Renal cortex interstitium (tissue), 11 donors: Measurements from ENCODE around the gene GPS1. TPM values are rescaled to one million over a fixed set of nuclear protein-coding genes. Genes with fewer than 3 reads are reported as not detected.

ENCODE experiments used
- DNase-seq, 11 donors: peaks; one replicate each; pipeline ENCODE4 v3.0.0-alpha.2; 2013; ENCODE audit warnings: low read depth in 9 of 11, low spot score in 4 of 11; ENCODE audit errors: extremely low read depth in 1 of 11
- polyA plus RNA-seq, 3 donors: library from polyadenylated mRNA; unstranded; fragments of 120-200 nt; gene quantifications; one replicate each; pipeline ENCODE4 v1.2.1, GENCODE V29; 2013; ENCODE audit not compliant: insufficient read length in 3 of 3

The GPS1 gene
- polyA plus RNA-seq, 3 donors, result 98.3 to 138 (median 132) TPM

DNA sequence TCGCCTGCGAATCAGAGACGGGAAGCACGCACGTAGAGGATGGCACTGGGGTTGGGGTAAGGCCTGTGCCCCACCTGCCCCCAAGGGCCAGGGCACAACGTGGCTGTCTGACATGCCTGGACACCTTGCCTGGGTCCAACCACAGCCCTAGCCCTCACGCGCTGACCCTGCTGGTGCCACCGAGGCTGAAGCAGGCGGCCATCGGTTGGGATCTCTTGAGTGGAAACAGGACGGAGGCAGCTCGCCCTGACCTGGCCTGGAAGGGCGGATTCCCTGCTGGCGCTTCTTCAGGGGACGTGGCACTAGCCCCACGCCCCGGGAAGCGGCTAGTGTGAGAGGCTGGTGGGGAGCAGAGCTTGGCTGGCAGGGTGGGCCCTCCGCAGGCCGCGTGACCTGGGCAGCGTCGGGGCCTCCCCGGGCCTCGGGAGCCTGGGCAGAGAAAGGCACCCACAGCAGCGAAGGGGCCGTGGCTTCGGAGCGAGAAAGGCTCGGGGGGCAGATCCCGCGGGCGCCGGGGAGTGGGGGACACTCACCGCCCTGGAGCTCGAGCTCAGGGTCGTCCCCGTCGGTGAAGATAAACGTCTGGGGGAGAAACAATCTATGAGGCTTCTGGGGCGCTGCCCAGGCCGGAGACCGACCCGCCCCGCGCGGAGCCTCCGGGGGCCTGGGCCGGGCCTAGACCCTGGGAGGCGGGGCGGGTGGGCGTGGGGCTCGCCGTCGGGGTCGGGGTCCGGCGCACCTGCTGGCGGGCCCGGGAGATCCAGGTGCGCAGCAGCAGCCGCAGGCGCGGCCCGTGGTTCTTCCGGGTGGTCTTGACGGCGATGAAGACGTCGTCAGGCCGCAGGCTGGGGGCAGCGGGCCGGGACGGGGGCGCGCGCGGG is 697 bp upstream of the GPS1 start:
- DNase-seq, result no peak

DNA sequence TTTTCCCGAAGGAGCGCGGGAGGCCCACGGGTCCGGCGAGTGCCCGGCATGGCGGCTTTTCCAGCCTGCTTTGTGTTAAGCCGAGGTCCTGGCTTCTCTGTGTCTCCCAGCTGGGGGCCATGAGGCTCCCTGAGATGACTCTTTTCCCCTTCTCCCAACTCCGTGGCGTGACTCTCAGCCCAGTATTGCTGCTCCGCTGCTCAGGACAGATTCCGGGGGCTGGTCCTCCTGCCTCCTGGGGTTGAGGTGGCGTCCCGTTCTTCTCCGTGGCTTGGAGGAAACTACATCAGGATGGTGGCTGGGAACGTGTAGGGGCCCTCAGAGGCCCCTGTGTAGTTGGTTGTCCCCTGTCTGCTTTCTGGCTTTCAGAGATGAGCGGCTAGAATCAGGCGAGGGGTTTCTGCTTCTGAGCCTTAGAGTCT is 951 bp downstream of the GPS1 start:
- DNase-seq, result no peak

DNA sequence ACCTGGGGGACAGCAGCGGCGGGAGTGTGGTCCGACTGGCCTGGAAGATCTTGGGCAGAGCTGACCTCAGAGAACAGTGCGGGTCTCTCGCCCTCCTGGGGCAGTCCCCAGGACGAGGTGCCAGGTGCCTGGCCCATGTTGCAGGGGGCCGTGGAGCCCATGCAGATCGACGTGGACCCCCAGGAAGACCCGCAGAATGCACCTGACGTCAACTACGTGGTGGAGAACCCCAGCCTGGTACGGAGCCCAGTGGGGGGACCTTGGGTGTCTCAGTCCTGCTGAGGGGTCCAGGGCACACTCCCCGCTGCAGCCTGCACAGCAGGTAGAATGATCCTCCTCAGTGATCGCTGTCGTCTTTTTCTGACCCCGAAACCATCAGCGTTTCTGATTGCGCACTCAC is 1.4 kb downstream of the GPS1 start:
- no peak for DNase-seq

DNA sequence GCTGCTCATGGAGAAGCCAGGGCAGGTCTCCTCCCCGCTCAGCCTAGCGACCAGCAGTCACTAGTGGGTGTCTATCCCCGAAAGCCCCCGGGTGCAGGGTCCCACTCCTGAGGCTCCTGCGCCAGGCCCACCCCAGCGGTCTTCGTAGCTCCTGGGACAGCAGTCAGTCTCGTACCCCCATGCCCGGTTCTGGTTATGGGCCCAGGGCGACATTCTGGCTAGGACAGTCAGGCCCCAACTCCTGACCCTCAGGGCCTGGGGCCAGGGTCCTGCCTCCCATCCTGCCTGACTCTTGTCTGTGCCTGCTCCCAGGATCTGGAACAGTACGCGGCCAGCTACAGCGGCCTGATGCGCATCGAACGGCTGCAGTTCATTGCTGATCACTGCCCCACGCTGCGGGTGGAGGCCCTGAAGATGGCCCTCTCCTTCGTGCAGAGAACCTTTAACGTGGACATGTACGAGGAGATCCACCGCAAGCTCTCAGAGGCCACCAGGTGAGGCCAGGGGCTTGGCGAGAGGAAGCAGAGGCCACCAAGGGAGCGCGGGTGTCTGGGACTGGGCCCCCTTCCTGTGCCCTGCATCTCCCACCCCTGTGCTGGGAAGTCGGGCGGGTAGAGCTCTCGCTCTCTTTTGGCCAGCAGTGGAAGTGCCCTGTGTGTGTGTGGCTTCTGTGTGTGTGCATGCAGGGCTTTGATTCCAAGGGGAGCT is 2.0 kb downstream of the GPS1 start:
- DNase-seq, result no peak

DNA sequence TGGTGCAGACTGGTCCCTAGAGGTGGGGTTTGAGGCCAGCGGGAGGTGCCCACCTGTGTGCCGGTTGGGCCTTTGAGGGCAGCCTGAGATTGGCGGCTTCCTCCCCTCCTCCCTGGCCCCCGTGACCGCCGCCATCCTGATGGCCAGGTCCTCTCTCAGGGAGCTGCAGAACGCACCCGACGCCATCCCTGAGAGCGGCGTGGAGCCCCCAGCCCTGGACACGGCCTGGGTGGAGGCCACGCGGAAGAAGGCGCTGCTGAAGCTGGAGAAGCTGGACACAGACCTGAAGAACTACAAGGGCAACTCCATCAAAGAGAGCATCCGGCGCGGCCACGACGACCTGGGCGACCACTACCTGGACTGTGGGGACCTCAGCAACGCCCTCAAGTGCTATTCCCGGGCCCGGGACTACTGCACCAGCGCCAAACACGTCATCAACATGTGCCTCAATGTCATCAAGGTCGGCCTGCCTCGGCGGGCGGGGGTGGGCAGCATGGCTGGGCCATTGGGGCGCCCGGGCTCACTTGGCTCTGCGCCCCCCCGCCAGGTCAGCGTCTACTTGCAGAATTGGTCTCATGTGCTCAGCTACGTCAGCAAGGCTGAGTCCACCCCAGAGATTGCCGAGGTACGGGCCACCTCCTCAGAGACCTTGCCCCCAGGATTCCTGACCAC is 2.8 kb downstream of the GPS1 start:
- no peak for DNase-seq

DNA sequence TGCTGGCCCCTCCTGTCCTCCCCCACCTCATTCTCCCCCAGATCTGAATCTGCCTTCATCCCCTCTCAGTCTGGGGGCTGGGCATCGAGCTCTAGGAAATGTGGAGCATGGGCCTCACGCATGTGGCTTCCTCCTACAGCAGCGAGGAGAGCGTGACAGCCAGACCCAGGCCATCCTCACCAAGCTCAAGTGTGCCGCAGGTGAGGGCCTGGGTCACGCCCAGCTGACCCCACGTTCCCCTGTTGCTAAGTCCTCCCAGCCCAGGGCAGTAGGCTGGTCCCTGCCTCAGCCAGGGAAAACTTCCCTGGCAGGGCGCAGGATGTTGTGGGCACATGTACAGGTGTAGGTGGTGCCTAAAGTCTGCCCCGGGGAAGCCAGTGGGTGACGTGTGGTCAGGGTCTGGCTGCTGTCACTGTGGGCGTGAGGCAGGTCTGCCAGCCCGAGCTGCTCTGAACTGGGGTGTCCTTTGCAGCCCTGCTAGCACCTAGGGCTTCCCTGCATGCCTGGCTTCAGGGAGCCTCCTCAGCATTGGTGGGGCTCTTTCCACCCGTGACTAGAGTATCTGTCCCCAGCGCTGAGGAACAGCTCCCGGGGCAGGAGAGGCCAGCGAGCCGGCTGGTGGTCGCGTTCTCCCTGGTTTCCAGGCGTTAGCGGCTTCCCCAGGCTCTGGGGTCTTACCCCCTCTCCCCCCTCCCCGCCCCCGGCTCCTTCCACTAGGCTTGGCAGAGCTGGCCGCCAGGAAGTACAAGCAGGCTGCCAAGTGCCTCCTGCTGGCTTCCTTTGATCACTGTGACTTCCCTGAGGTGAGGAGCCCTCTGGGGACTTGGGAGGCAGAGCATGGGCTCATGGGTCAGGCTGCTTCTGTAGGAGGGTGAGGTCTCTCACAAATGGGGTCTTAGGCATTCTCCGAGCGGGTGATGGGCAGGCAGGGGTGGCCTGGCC is 3.6 kb downstream of the GPS1 start:
- no peak for DNase-seq

DNA sequence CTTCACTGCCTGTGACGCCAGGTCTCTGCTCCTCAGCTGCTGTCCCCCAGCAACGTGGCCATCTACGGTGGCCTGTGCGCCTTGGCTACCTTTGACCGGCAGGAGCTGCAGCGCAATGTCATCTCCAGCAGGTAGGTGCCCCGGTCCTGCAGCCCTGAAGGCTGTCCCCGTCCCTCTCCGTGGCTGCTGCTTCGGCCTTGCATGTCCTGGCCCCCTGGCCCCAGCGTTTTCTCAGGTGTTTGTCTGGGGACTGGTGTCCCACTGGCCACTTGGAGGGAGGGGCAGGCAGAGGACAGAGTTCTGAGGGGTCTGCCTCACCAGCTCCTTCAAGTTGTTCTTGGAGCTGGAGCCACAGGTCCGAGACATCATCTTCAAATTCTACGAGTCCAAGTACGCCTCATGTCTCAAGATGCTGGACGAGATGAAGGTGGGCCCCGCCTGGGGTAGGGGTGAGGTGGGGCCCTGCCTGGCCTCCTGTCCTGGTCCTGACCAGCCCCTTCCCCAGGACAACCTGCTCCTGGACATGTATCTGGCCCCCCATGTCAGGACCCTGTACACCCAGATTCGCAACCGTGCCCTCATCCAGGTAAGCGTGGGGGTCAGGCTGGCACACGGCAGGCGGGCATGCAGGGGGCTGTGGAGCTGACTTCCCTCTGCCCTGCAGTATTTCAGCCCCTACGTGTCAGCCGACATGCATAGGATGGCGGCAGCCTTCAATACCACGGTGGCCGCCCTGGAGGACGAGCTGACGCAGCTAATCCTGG is 4.4 kb downstream of the GPS1 start:
- no peak for DNase-seq

DNA sequence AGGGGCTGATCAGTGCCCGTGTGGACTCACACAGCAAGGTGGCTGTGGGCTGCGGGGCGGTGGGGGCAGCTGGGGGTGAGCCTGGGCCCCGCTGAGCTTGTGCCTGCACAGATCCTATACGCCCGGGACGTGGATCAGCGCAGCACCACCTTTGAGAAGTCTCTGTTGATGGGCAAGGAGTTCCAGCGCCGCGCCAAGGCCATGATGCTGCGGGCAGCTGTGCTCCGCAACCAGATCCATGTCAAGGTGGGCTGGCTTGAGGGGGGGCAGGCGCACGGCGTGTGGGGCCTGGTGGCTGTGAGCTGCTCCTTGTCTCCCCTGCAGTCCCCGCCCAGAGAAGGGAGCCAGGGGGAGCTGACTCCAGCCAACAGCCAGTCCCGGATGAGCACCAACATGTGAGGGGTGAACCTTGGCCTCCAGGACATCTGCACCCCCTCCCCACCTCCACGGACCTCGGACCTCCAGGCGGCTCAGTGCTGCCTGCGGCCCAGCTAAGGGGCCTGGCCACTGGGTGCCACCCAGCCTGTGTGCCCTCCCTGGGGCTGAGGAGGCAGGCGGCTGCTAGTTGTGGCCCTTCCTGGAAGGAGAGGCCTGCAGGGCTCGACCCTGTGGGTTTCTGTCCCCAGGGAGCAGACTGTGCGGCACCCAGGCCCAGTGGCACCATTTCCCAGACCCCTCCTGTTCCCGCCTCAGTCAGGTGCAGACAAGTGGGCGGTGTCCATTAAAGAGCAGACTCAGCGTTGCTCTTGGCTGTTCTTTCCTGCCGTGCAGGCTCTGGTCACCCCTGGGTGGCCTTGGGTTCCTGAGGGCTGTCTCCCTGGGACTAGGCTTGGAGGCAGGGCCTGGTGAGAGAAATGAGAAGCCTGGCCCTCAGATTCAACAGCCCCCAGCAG is 5.3 kb downstream of the GPS1 start:
- DNase-seq, result no peak

DNA sequence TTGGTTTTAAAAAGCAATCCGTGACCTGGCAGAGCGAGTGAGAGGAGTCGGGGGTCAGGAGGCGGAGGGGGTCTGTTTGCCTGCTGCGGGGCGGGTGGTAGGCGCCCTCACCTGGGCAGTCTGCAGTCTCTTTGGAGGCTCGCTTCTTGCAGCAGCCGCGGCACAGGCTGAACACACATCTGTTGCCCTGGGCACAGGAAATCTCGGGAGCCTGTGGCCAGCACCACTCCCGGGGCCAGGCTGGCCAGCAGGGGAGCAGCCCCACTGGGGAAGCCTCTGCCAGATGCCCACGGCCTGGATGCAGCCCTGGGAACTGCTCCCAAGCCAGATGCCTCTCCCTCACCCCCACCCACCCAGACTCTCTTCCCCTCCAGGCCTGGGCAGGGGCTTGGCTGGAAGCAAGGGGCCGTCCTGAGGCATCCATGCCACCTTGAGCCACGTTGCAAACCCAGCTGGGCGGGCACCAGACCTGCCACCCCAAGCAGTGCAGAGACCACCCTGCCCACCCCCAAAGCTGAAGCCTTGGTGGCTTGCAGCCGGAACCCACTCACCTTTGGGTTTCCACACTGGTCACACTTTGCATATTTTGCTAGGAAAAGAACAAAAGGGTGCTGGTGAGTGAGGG is 6.6 kb downstream of the GPS1 start:
- no peak for DNase-seq

DNA sequence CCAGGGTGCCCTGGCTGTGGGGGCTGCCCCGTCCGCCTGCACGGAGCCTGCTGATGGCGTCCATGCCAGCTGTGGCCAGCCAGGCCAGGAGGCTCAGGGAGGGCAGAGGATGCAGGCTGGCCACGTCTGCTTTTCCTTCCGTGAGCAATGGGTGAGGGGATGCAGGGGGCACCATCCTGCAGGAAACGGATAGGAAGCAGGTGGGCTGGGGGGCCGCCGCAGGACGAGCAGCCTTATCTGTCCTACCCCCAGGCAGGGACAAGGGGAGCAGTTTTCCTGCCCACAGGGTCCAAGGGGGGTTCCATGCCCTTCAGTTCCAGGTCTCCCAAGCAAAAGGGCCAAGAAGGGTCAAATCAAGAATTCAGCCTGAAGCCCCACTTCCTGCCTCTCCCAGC is 7.2 kb downstream of the GPS1 start:
- DNase-seq, result no peak

DNA sequence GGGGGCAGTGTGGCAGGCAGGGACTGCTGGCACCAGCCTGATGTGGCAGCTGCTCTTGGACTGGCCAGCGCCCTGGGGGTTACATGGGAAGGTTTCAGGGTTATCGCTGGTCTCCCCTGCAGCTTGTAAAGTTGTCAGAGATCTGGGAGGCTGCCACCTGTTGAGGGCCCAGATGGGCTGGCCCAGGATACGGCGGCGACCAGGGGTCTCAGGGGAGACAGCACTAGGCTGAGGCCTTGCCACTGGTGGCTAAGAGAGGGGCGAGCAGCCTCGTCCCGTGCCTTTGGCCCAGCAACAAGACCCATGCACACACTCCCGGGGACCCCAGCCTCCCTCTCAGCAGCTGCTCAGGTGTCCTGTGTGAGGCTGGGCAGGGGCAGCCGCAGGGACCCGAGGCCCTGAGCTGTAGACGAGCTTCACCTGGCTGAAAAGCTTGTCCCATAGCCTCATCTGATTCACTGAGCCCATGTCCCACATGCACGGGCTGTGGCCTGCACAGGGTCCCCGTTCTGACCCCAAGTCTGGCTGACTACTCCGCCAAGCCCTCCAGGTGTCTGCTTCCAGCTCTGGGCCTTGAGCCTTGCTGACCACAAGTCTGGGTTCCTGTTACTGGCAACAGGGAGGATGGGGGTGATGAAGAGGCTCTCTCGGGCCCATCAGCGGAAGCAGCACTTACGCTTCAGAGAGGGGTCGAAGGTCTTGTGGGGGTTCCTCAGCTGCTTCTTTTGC is 7.7 kb downstream of the GPS1 start:
- no peak for DNase-seq

DNA sequence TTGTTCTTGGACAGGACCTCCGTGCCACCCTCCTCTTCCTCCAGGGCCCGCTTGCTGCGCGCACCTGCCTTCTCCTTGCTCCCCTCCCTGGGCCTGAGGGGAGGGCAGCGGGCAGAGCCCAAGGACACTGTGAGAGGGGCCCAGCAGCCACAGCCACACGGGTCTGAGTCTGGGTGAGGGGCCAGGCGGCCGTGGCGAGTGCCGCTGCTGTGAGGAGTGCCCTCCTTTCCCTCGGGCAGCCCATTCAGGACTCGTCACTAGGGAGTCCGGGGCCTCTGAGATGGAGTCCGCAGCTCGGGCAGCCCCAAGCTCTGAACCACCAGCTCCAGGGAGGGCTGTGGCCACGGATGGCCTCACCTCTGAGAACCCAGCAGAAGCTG is 8.3 kb downstream of the GPS1 start:
- DNase-seq, result no peak

DNA sequence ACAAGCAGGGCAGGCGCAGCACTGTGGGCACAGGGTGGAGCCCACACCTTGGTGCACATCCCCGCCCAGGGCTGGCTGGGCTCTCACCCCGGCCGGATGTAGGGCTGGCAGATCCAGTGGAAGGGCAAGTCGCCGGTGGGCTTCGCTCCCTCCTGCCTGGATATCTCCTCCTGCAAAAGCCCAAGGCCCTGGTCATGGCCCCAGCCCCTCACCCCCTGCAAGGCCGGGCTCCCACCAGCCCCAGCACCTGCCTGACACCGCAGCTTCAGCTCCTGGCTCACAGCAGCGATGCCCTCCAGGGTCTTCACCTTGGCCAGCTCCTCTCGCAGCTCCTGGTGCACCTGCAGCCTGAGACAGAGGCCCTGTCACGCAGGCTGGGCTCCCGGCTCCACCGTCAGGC is 8.9 kb downstream of the GPS1 start:
- DNase-seq, result no peak

DNA sequence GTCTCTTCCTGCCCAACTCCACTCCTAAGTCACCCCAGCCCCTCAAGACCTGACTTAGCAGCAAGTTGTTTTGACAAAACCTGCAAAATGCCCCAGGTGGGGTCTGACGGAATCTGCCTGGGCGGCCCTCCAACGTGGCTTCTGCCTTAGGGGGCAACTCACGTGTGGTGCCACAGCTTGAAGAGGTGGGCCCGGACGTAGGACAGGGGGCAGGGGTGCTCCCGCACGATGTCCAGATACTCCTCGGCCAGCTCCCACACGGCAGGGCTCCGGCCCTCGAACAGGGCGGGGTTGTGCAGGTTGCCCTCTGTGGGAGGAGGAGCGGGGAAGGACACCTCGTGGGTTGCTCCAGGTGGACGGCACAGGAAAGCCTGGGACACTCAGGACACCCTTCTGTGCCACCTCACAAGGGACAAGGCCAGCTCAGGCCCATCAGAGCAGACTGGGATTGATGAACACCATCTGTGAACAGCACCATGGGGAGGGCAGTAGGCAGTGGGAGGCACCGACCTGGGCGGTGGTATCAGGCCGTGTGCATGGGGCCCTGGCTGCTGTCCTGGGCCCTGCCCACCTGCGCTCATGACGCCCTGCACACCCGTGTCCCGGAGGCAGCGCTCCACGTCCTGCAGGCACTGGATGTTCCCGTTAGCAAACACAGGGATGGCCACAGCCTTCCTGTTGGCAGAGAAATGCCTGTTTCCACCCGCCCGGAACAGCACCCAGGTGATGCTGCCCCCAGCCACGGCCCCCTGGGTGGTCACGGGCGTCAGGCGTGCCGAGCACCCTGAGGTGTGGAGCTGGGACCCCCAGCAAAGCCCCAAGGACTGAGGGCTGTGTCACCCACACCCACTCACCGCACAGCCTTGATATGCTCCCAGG is 9.6 kb downstream of the GPS1 start:
- no peak for DNase-seq
